Activated T-cell treated with anti-CD3 and anti-CD28 coated beads, Interleukin-2, amount 50 U/mL, for 4 hours (primary cell): ENCODE measurements around the gene PIP4K2A. TPM values are rescaled to one million over a fixed set of nuclear protein-coding genes. Genes with fewer than 3 reads are reported as not detected.

Experiments
- ATAC-seq, 2 donors: fragments of 200-7000 bp; cut with Tn5 transposase; one replicate each; pipeline ENCODE4 v1.10.0; 2021
- DNase-seq: peaks from one replicate; pipeline ENCODE4 v3.0.0-alpha.2; 2020
- H3K27me3 Mint-ChIP-seq: one replicate; pipeline ENCODE4 v1.8.0; 2021; ENCODE audit warnings: low read depth, mixed read lengths
- H3K36me3 Mint-ChIP-seq: one replicate; pipeline ENCODE4 v1.8.0; 2022; ENCODE audit warnings: mixed read lengths; ENCODE audit not compliant: insufficient read depth
- H3K4me1 Mint-ChIP-seq: one replicate; pipeline ENCODE4 v1.8.0; 2021; ENCODE audit warnings: low read depth, mixed read lengths
- H3K4me3 Mint-ChIP-seq: one replicate; pipeline ENCODE4 v1.8.0; 2021; ENCODE audit warnings: mild to moderate bottlenecking, moderate library complexity, mixed read lengths
- H3K9me3 Mint-ChIP-seq: one replicate; pipeline ENCODE4 v1.8.0; 2021; ENCODE audit warnings: mixed read lengths
- total RNA-seq, 3 donors: library from RNA; stranded (reverse); gene quantifications; one replicate each; pipeline ENCODE4 v1.2.1, GENCODE V29; 2021

Gene PIP4K2A
- total RNA-seq, 3 donors from 2014 or later, result 64.3 to 79.2 (median 78.1) TPM

- Mint-ChIP-seq H3K4me1 (peaks cover 80% of the 10 kb centered on the region), H3K4me3 (no peak overlapping the region)
- ATAC-seq, result peak in 1 of 2 donors; percentile 32
Measured at GRCh38 chr10:22643116-22643515, 71.3 kb downstream of the PIP4K2A start.

GRCh38 chr10:22641743-22642142 lies 72.6 kb downstream of the PIP4K2A start:
- ATAC-seq, result no peak
- H3K4me3 Mint-ChIP-seq, result no peak overlapping the region
- H3K27me3 Mint-ChIP-seq, result no peaks in the 10 kb centered on the region
- H3K9me3 Mint-ChIP-seq, result peaks cover 2% of the 10 kb centered on the region
- DNase-seq, result no peak
- H3K4me1 Mint-ChIP-seq, result peaks cover 79% of the 10 kb centered on the region
- peaks cover 20% of the 10 kb centered on the region for H3K36me3 Mint-ChIP-seq

More at GRCh38 chr10:22643116-22643515, 71.3 kb downstream of the PIP4K2A start:
- Mint-ChIP-seq H3K36me3 (peaks cover 18% of the 10 kb centered on the region), H3K9me3 (no peaks in the 10 kb centered on the region), H3K27me3 (no peaks in the 10 kb centered on the region)
- DNase-seq, result no peak

DNA sequence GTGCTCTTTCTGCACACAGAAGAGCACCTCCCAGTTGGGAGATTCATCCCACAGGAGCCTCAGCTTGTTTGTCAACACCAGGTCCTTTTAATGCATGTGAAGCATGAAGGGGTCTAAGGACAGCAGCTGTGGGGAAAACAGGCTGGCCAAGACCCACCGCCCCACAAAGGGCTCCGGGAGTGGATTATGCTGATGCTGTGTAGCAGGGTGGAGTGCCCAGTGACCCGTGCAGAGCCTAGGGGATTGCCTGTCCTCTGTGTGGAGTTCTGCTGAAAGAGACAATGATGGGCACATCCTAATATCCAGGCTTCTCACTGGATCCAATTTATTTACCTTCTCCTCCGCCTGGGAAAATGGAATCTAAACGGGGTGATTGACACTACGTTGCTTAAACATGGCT lies 74.0 kb downstream of the PIP4K2A start:
- H3K4me3 Mint-ChIP-seq, result no peak overlapping the region
- DNase-seq (no peak), ATAC-seq (no peak)
- peaks cover 28% of the 10 kb centered on the region for H3K36me3 Mint-ChIP-seq
- peaks cover 80% of the 10 kb centered on the region for H3K4me1 Mint-ChIP-seq
- H3K9me3 Mint-ChIP-seq, result peaks cover 9% of the 10 kb centered on the region
- no peaks in the 10 kb centered on the region for H3K27me3 Mint-ChIP-seq

- peaks cover 11% of the 10 kb centered on the region for H3K9me3 Mint-ChIP-seq
- H3K27me3 Mint-ChIP-seq, result no peaks in the 10 kb centered on the region
- H3K4me3 Mint-ChIP-seq, result no peak overlapping the region
- DNase-seq (no peak), ATAC-seq (no peak)
- peaks cover 27% of the 10 kb centered on the region for H3K36me3 Mint-ChIP-seq
- H3K4me1 Mint-ChIP-seq, result peaks cover 80% of the 10 kb centered on the region
Measured at GRCh38 chr10:22638863-22639262, 75.5 kb downstream of the PIP4K2A start.

DNA sequence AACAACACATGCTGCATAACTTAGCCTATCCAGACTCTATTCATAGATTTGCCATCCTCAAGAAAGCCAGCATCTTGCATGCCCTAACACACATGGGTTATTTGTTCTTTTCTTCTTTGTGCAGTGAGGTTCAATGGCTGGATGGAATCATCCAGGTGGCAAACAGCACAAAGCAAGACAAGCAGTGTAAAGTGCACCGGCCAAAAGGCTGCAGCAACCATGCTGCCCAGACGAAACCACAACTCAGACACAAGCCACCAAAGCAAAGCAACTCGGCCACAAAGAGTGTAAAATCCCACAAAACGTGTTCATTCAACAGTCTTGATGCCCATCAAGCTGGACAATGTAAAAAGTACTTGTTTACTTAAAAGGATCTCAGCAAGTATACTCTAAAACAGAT lies 76.9 kb downstream of the PIP4K2A start:
- Mint-ChIP-seq H3K4me1 (peaks cover 80% of the 10 kb centered on the region), H3K4me3 (no peak overlapping the region), H3K27me3 (no peaks in the 10 kb centered on the region), H3K9me3 (peaks cover 11% of the 10 kb centered on the region), H3K36me3 (peaks cover 26% of the 10 kb centered on the region)
- no peak for ATAC-seq
- DNase-seq, result no peak

DNA sequence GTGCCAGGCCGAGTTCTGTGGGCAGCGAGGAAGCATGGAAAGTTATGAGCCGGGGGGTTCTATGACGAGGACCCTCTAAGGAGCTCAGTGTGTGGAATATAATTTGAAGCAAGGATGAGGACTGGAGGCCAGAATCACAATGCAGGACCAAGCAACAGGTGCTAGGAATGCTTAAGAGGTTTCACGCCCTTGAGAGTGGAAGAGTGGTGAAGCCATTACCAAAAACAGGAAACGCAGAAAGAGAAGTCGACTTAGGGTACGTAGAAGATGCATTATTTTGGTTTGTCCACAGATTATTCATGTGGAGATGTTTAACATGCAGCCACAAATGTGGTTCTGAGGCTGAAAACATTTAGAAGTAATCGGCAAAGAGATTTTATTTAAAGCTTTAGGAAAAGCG lies 78.7 kb downstream of the PIP4K2A start:
- DNase-seq (no peak), ATAC-seq (no peak)
- Mint-ChIP-seq H3K4me1 (peaks cover 87% of the 10 kb centered on the region), H3K9me3 (peaks cover 11% of the 10 kb centered on the region), H3K27me3 (no peaks in the 10 kb centered on the region), H3K4me3 (no peak overlapping the region), H3K36me3 (peaks cover 26% of the 10 kb centered on the region)

- H3K9me3 Mint-ChIP-seq, result peaks cover 11% of the 10 kb centered on the region
Measured at GRCh38 chr10:22634606-22635459, 79.5 kb downstream of the PIP4K2A start.

GRCh38 chr10:22634093-22634492 lies 80.3 kb downstream of the PIP4K2A start:
- Mint-ChIP-seq H3K9me3 (peaks cover 11% of the 10 kb centered on the region), H3K36me3 (peaks cover 24% of the 10 kb centered on the region), H3K4me3 (peak overlapping the region; percentile 20), H3K27me3 (no peaks in the 10 kb centered on the region), H3K4me1 (peaks cover 90% of the 10 kb centered on the region)
- ATAC-seq (no peak), DNase-seq (no peak)

More at GRCh38 chr10:22634606-22635459, 79.5 kb downstream of the PIP4K2A start:
- H3K36me3 Mint-ChIP-seq, result peaks cover 24% of the 10 kb centered on the region
- ATAC-seq, result peak; percentile 21 to 22
- DNase-seq, result no peak
- peaks cover 88% of the 10 kb centered on the region for H3K4me1 Mint-ChIP-seq
- no peak overlapping the region for H3K4me3 Mint-ChIP-seq
- H3K27me3 Mint-ChIP-seq, result no peaks in the 10 kb centered on the region

- H3K36me3 Mint-ChIP-seq, result peaks cover 24% of the 10 kb centered on the region
- ATAC-seq (no peak), DNase-seq (no peak)
- peaks cover 11% of the 10 kb centered on the region for H3K9me3 Mint-ChIP-seq
- H3K27me3 Mint-ChIP-seq, result no peaks in the 10 kb centered on the region
- H3K4me1 Mint-ChIP-seq, result peaks cover 90% of the 10 kb centered on the region
- peak overlapping the region; percentile 20 for H3K4me3 Mint-ChIP-seq
Measured at GRCh38 chr10:22633528-22633927, 80.8 kb downstream of the PIP4K2A start.

DNA sequence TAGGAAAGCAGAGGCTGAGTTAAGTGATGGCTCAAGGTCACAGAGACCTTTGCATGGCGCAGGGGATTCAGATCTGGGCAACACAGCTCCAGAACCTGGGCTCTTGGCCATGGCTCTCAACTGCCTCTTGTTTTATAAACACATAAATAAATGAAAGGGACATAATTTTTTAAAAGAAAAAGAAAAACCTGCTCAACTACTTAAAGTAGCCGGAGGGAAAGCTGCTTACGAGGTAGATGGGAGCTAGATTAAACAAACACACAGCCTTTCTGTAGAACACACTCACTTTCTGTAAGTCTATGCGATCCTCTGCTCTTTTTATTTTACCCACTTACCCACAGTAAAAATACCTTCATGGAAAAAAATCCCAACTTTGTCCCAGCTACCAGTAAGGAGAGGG lies 81.3 kb downstream of the PIP4K2A start:
- peak overlapping the region; percentile 12 for H3K4me3 Mint-ChIP-seq
- no peaks in the 10 kb centered on the region for H3K27me3 Mint-ChIP-seq
- H3K4me1 Mint-ChIP-seq, result peaks cover 90% of the 10 kb centered on the region
- H3K9me3 Mint-ChIP-seq, result peaks cover 11% of the 10 kb centered on the region
- peaks cover 24% of the 10 kb centered on the region for H3K36me3 Mint-ChIP-seq
- no peak for ATAC-seq
- DNase-seq, result no peak

GRCh38 chr10:22631646-22632278 lies 82.6 kb downstream of the PIP4K2A start:
- Mint-ChIP-seq H3K27me3 (no peaks in the 10 kb centered on the region), H3K4me1 (peaks cover 91% of the 10 kb centered on the region), H3K9me3 (peaks cover 9% of the 10 kb centered on the region), H3K4me3 (peak overlapping the region; percentile 14), H3K36me3 (peaks cover 22% of the 10 kb centered on the region)
- DNase-seq (no peak), ATAC-seq (no peak)

GRCh38 chr10:22631185-22631584 lies 83.2 kb downstream of the PIP4K2A start:
- Mint-ChIP-seq H3K4me3 (no peak overlapping the region), H3K36me3 (peaks cover 19% of the 10 kb centered on the region), H3K9me3 (peaks cover 7% of the 10 kb centered on the region), H3K27me3 (no peaks in the 10 kb centered on the region), H3K4me1 (peaks cover 92% of the 10 kb centered on the region)
- no peak for DNase-seq
- ATAC-seq, result no peak

DNA sequence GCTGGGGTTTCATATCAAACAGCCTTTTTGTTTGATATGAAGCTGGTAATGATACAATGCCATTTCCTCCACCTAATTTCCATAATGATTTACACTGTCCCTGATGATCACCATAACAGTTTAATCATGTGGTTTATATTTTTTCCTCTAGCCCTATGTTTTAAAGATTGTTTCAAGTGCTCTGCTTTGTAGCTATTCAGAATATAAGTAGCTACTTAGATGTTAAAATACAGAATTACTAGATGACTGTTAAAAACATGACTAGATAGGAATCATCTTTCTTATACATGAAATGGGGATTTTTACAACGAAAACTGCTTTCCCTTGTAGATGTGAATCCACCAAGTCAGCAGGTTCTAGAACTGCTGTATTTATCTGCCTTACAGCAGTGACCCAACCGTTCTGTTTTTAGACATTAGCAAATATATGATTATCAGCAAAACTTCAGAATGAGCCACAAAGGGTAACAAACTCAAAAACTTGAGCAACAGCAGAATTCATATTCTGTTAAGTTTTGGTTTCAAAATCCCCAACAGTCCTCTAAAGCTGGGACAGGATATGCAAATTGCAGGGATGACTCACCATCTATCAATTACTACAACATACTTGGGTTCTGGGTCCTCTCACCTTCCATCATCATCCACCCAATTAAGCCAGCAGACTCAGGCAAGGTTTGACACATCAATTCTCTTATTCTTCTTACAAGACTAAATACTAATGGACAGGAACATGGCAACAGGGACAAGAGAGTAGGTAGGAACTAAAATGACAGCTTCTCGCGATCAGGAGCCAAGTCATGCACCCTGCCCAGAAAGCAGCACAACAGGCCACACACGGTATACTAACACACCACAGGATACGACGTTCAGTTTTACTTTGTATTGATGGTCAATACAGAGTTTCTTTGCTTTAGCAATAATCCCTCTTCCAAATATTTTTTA lies 83.9 kb downstream of the PIP4K2A start:
- peaks cover 15% of the 10 kb centered on the region for H3K36me3 Mint-ChIP-seq
- peaks cover 94% of the 10 kb centered on the region for H3K4me1 Mint-ChIP-seq
- peaks cover 4% of the 10 kb centered on the region for H3K9me3 Mint-ChIP-seq
- no peaks in the 10 kb centered on the region for H3K27me3 Mint-ChIP-seq
- peak overlapping the region; percentile 70 for H3K4me3 Mint-ChIP-seq
- DNase-seq, result peak; percentile 24
- ATAC-seq, result peak; percentile 76 to 78

- H3K4me3 Mint-ChIP-seq, result peak overlapping the region; percentile 70
- H3K27me3 Mint-ChIP-seq, result no peaks in the 10 kb centered on the region
- ATAC-seq, result peak; percentile 42 to 47
- H3K9me3 Mint-ChIP-seq, result no peaks in the 10 kb centered on the region
- H3K36me3 Mint-ChIP-seq, result peaks cover 10% of the 10 kb centered on the region
- H3K4me1 Mint-ChIP-seq, result peaks cover 94% of the 10 kb centered on the region
- DNase-seq, result no peak
Measured at GRCh38 chr10:22629852-22630233, 84.5 kb downstream of the PIP4K2A start.
